ENCODE data around the gene CNDP1. TPM values are rescaled to one million over a fixed set of nuclear protein-coding genes. Genes with fewer than 3 reads are reported as not detected.

The CNDP1 gene
- total RNA-seq, 1 donor from 2014 or later, result not detected

GRCh38 chr18:74623047-74623816, 88.9 kb downstream of the CNDP1 start:
- DNase-seq (ENCODE audit: low read depth in 2 of 2), result peak; percentile 33 to 44

GRCh38 chr18:74624466-74624865, 90.2 kb downstream of the CNDP1 start:
- DNase-seq (ENCODE audit: low read depth in 2 of 2), result no peak

GRCh38 chr18:74625157-74625556, 90.9 kb downstream of the CNDP1 start:
- no peak for DNase-seq (ENCODE audit: low read depth in 2 of 2)

- DNase-seq (ENCODE audit: low read depth in 2 of 2), result no peak
These were observed 92.0 kb downstream of the CNDP1 start for GRCh38 chr18:74626049-74626874.

GRCh38 chr18:74630804-74631203, 96.5 kb downstream of the CNDP1 start:
- DNase-seq (ENCODE audit: low read depth in 2 of 2), result no peak

GRCh38 chr18:74631212-74631611, 96.9 kb downstream of the CNDP1 start:
- no peak for DNase-seq (ENCODE audit: low read depth in 2 of 2)

GRCh38 chr18:74631623-74632350, 97.5 kb downstream of the CNDP1 start:
- DNase-seq (ENCODE audit: low read depth in 2 of 2), result peak in 1 of 2 donors; percentile 60

GRCh38 chr18:74632351-74632679, 98.0 kb downstream of the CNDP1 start:
- no peak for DNase-seq (ENCODE audit: low read depth in 2 of 2)

- DNase-seq (ENCODE audit: low read depth in 2 of 2), result no peak
These were observed 98.6 kb downstream of the CNDP1 start for GRCh38 chr18:74632856-74633255.

GRCh38 chr18:74633652-74634352, 99.5 kb downstream of the CNDP1 start:
- DNase-seq (ENCODE audit: low read depth in 2 of 2), result no peak

GRCh38 chr18:74635224-74635975, 101.1 kb downstream of the CNDP1 start:
- no peak for DNase-seq (ENCODE audit: low read depth in 2 of 2)

Other genes with a start within 250 kb of the CNDP1 start
- gene CYB5A, start 242.5 kb upstream of the CNDP1 start, total RNA-seq, result 18.5 and 27.8 TPM in 2 replicates
- not detected in 2 replicates for gene C18orf63, start 218.7 kb upstream of the CNDP1 start, total RNA-seq
- not detected in 2 replicates for gene DIPK1C, start 77.2 kb upstream of the CNDP1 start, total RNA-seq
- 50.8 and 68.5 TPM in 2 replicates for gene CNDP2, start 38.1 kb upstream of the CNDP1 start, total RNA-seq
- 9.8 and 15.1 TPM in 2 replicates for gene ZNF407, start 63.4 kb downstream of the CNDP1 start, total RNA-seq